ENCODE data around the gene RALGDS. TPM values are rescaled to one million over a fixed set of nuclear protein-coding genes. Genes with fewer than 3 reads are reported as not detected.
A peak's percentile ranks its signal among the peaks of the same experiment; 100 is the strongest.

Gene RALGDS
- total RNA-seq, 1 experiment from 2014 or later, result 24.8 TPM

- no peaks in the 10 kb centered on the region for H3K9me2 ChIP-seq (ENCODE audit: insufficient read depth)
- ChIA-PET POLR2A (ENCODE audit: unreplicated experiment) (no interaction called here), CTCF (no interaction called here)
- peaks cover 36% of the 10 kb centered on the region for H3K79me2 ChIP-seq (ENCODE audit: low read depth)
- no peak for TF ChIP-seq CTCF (conservative IDR thresholded peaks at IDR 0.05)
- no peak for TF ChIP-seq EZH2 (IDR thresholded peaks at IDR 0.05; ENCODE audit: low read depth)
- peaks cover 25% of the 10 kb centered on the region for H3F3A ChIP-seq (ENCODE audit: insufficient read depth, low read depth)
- peaks cover 59% of the 10 kb centered on the region for H3K4me1 ChIP-seq (replicated peaks; ENCODE audit: insufficient read depth)
- peaks cover 7% of the 10 kb centered on the region; the same call in 1 of the 2 replicates for H4K20me1 ChIP-seq (ENCODE audit: insufficient read depth)
- no peak overlapping the region for H3K4me2 ChIP-seq
- DNase-seq, result no peak
- H3K4me3 ChIP-seq, result no peak overlapping the region
- H3K36me3 ChIP-seq (ENCODE audit: low read depth), result no peaks in the 10 kb centered on the region
- intact Hi-C loops (cut with micrococcal nuclease; ENCODE audit: unreplicated experiment), result no loop called here
- H2AFZ ChIP-seq, result no peak overlapping the region
- no peaks in the 10 kb centered on the region for H3K9me3 ChIP-seq (ENCODE audit: insufficient read depth, low read depth)
- no TSS peak for BruUV-seq (replicated peaks)
- H3K27ac ChIP-seq, result no peak overlapping the region
- H3K27me3 ChIP-seq (ENCODE audit: insufficient read depth, low read depth), result no peaks in the 10 kb centered on the region
Measured at GRCh38 chr9:133130685-133131244, 9.7 kb upstream of the RALGDS start.

GRCh38 chr9:133129001-133129795, 8.2 kb upstream of the RALGDS start:
- Histone ChIP-seq H3K4me3 (no peak overlapping the region), H3K27me3 (ENCODE audit: insufficient read depth, low read depth) (no peaks in the 10 kb centered on the region), H4K20me1 (ENCODE audit: insufficient read depth) (peaks cover 7% of the 10 kb centered on the region; the same call in 1 of the 2 replicates), H3F3A (ENCODE audit: insufficient read depth, low read depth) (peaks cover 13% of the 10 kb centered on the region), H2AFZ (no peak overlapping the region), H3K36me3 (ENCODE audit: low read depth) (no peaks in the 10 kb centered on the region), H3K4me1 (replicated peaks; ENCODE audit: insufficient read depth) (peaks cover 45% of the 10 kb centered on the region), H3K79me2 (ENCODE audit: low read depth) (peaks cover 36% of the 10 kb centered on the region), H3K9me3 (ENCODE audit: insufficient read depth, low read depth) (no peaks in the 10 kb centered on the region), H3K4me2 (peak overlapping the region; percentile 52), H3K27ac (peak overlapping the region; percentile 10; the same call in 1 of the 2 replicates), H3K9me2 (ENCODE audit: insufficient read depth) (no peaks in the 10 kb centered on the region)
- BruUV-seq (replicated peaks), result no TSS peak
- TF ChIP-seq EZH2 (IDR thresholded peaks at IDR 0.05; ENCODE audit: low read depth) (no peak), CTCF (conservative IDR thresholded peaks at IDR 0.05) (no peak)
- intact Hi-C loops (cut with micrococcal nuclease; ENCODE audit: unreplicated experiment), result no loop called here
- POLR2A ChIA-PET (ENCODE audit: unreplicated experiment), result interaction anchor here (0.7 kb wide), 1 partner anchor 15 kb away, joined by 3 read pairs; no protein-coding TSS in a partner anchor
- CTCF ChIA-PET, result interaction anchor here (0.9 kb wide), 1 partner anchor 18 kb away, joined by 9 read pairs; no protein-coding TSS in a partner anchor
- peak; percentile 75 to 92 for DNase-seq

- DNase-seq, result no peak
- Histone ChIP-seq H3K36me3 (ENCODE audit: low read depth) (no peaks in the 10 kb centered on the region), H3K9me3 (ENCODE audit: insufficient read depth, low read depth) (no peaks in the 10 kb centered on the region), H4K20me1 (ENCODE audit: insufficient read depth) (peaks cover 2% of the 10 kb centered on the region; the same call in 1 of the 2 replicates), H3K4me2 (no peak overlapping the region; the same call in 1 of the 2 replicates), H3F3A (ENCODE audit: insufficient read depth, low read depth) (peaks cover 4% of the 10 kb centered on the region; the same call in 1 of the 2 replicates), H3K4me1 (replicated peaks; ENCODE audit: insufficient read depth) (peaks cover 36% of the 10 kb centered on the region), H3K9me2 (ENCODE audit: insufficient read depth) (no peaks in the 10 kb centered on the region), H2AFZ (no peak overlapping the region), H3K79me2 (ENCODE audit: low read depth) (peaks cover 34% of the 10 kb centered on the region), H3K27me3 (ENCODE audit: insufficient read depth, low read depth) (no peaks in the 10 kb centered on the region), H3K27ac (no peak overlapping the region), H3K4me3 (no peak overlapping the region)
- ChIA-PET POLR2A (ENCODE audit: unreplicated experiment) (no interaction called here), CTCF (interaction anchor here (1.0 to 2.0 kb wide), 2 partner anchors 16 to 19 kb away, joined by 3 to 6 read pairs; no protein-coding TSS in a partner anchor)
- TF ChIP-seq CTCF (conservative IDR thresholded peaks at IDR 0.05) (no peak), EZH2 (IDR thresholded peaks at IDR 0.05; ENCODE audit: low read depth) (no peak)
- BruUV-seq (replicated peaks), result no TSS peak
- intact Hi-C loops (cut with micrococcal nuclease; ENCODE audit: unreplicated experiment), result no loop called here
Measured at GRCh38 chr9:133128152-133128551, 7.1 kb upstream of the RALGDS start.

Measured in PC-9 (cell line).